SK-N-SH treated with all-trans-retinoic acid at 6 μM for 48 hours (cell line): ENCODE measurements around the gene RAB23.

Experiments
- ATAC-seq: fragments of 200-7000 bp; cut with Tn5 transposase; 3 replicates; pipeline ENCODE4 v1.9.1; 2020; ENCODE audit warnings: mild to moderate bottlenecking, moderate library complexity
- ARNTL ChIP-seq: fragments of 450-650 bp; formaldehyde crosslinking; IDR thresholded peaks from 2 replicates; pipeline ENCODE4 v1.5.0; 2020; ENCODE audit warnings: low read depth, mild to moderate bottlenecking, moderate library complexity, borderline replicate concordance
- BACH2 ChIP-seq: fragments of 250-450 bp; sonication (Bioruptor Pico); IDR thresholded peaks from 2 replicates; pipeline ENCODE4 v1.9.0; 2021; ENCODE audit warnings: mild to moderate bottlenecking, borderline replicate concordance
- CSDC2 ChIP-seq: fragments of 250-450 bp; sonication (Bioruptor Pico); IDR thresholded peaks from 2 replicates; pipeline ENCODE4 v1.5.0; 2020; ENCODE audit warnings: mild to moderate bottlenecking, moderate library complexity
- CSRNP3 ChIP-seq: fragments of 250-450 bp; sonication (Bioruptor Pico); IDR thresholded peaks from 2 replicates; pipeline ENCODE4 v1.5.1; 2021; ENCODE audit warnings: mild to moderate bottlenecking, moderate library complexity
- ESRRG ChIP-seq: fragments of 250-450 bp; sonication (Bioruptor Pico); IDR thresholded peaks from 2 replicates; pipeline ENCODE4 v1.6.1; 2021; ENCODE audit warnings: mild to moderate bottlenecking
- GLIS3 ChIP-seq: fragments of 250-450 bp; sonication (Bioruptor Pico); IDR thresholded peaks from 2 replicates; pipeline ENCODE4 v1.5.0; 2020; ENCODE audit warnings: mild to moderate bottlenecking, moderate library complexity
- ISL1 ChIP-seq: fragments of 250-450 bp; sonication (Bioruptor Pico); IDR thresholded peaks from 2 replicates; pipeline ENCODE4 v2.1.2; 2022; ENCODE audit warnings: mild to moderate bottlenecking, moderate library complexity
- OSR1 ChIP-seq: fragments of 250-450 bp; sonication (Bioruptor Pico); IDR thresholded peaks from 2 replicates; pipeline ENCODE4 v1.8.0; 2022; ENCODE audit warnings: moderate library complexity, mild to moderate bottlenecking, inconsistent platforms
- PATZ1 ChIP-seq: fragments of 250-450 bp; sonication (Bioruptor Pico); IDR thresholded peaks from 2 replicates; pipeline ENCODE4 v1.8.0; 2020; ENCODE audit warnings: mild to moderate bottlenecking, moderate library complexity, borderline replicate concordance
- PPARA ChIP-seq: fragments of 250-450 bp; sonication (Bioruptor Pico); IDR thresholded peaks from 2 replicates; pipeline ENCODE4 v1.5.0; 2020; ENCODE audit warnings: mild to moderate bottlenecking, borderline replicate concordance
- RARB ChIP-seq: fragments of 250-450 bp; sonication (Bioruptor Pico); IDR thresholded peaks from 2 replicates; pipeline ENCODE4 v1.8.0; 2021; ENCODE audit warnings: mild to moderate bottlenecking, moderate library complexity
- SNAI2 ChIP-seq: fragments of 250-450 bp; sonication (Bioruptor Pico); IDR thresholded peaks from 2 replicates; pipeline ENCODE4 v1.5.0; 2020; ENCODE audit warnings: mild to moderate bottlenecking, moderate library complexity
- TCF4 ChIP-seq: fragments of 250-450 bp; sonication (Bioruptor Pico); IDR thresholded peaks from 2 replicates; pipeline ENCODE4 v1.8.0; 2021; ENCODE audit warnings: mild to moderate bottlenecking, moderate library complexity, borderline replicate concordance
- TOX ChIP-seq: fragments of 250-450 bp; sonication (Bioruptor Pico); IDR thresholded peaks from 2 replicates; pipeline ENCODE4 v1.8.0; 2021; ENCODE audit warnings: mild to moderate bottlenecking, moderate library complexity, borderline replicate concordance
- ZC3H10 ChIP-seq: fragments of 250-450 bp; sonication (Bioruptor Pico); IDR thresholded peaks from 2 replicates; pipeline ENCODE4 v1.5.1; 2021; ENCODE audit warnings: mild to moderate bottlenecking, moderate library complexity
- ZFP3 ChIP-seq: fragments of 250-450 bp; sonication (Bioruptor Pico); IDR thresholded peaks from 2 replicates; pipeline ENCODE4 v1.5.0; 2020; ENCODE audit warnings: mild to moderate bottlenecking, moderate library complexity
- ZFP30 ChIP-seq: fragments of 450-650 bp; formaldehyde crosslinking; IDR thresholded peaks from 2 replicates; pipeline ENCODE4 v1.5.0; 2022; ENCODE audit warnings: mild to moderate bottlenecking, moderate library complexity
- ZNF565 ChIP-seq: fragments of 450-650 bp; formaldehyde crosslinking; conservative IDR thresholded peaks from 2 replicates; pipeline ENCODE4 v1.5.0; 2020; ENCODE audit warnings: low read depth, mild to moderate bottlenecking, moderate library complexity
- ZNF70 ChIP-seq: fragments of 450-650 bp; formaldehyde crosslinking; IDR thresholded peaks from 2 replicates; pipeline ENCODE4 v1.5.0; 2020; ENCODE audit warnings: mild to moderate bottlenecking, moderate library complexity
- ZNF8 ChIP-seq: fragments of 450-650 bp; formaldehyde crosslinking; IDR thresholded peaks from 2 replicates; pipeline ENCODE4 v1.5.0; 2020; ENCODE audit warnings: mild to moderate bottlenecking, moderate library complexity
- TF ChIP-seq, protein P1 (sequence below): fragments of 250-450 bp; sonication (Bioruptor Pico); IDR thresholded peaks from 2 replicates; pipeline ENCODE4 v1.5.0; 2020; ENCODE audit warnings: mild to moderate bottlenecking, moderate library complexity
- TF ChIP-seq, protein P2 (sequence below): fragments of 250-450 bp; sonication (Bioruptor Pico); IDR thresholded peaks from 2 replicates; pipeline ENCODE4 v1.5.1; 2020; ENCODE audit warnings: low read depth, mild to moderate bottlenecking, moderate library complexity
- TF ChIP-seq, protein P3 (sequence below): fragments of 250-450 bp; sonication (Bioruptor Pico); IDR thresholded peaks from 2 replicates; pipeline ENCODE4 v1.8.0; 2021; ENCODE audit warnings: low read depth, mild to moderate bottlenecking, moderate library complexity, borderline replicate concordance

RAB23 gene

GRCh38 chr6:57142178-57142525, 80.0 kb downstream of the RAB23 start:
- ATAC-seq = no peak
- TF ChIP-seq RARB (CRISPR knock-in tag) = no peak
- TF ChIP-seq PPARA (CRISPR knock-in tag) = no peak
- TF ChIP-seq, protein P1, sequence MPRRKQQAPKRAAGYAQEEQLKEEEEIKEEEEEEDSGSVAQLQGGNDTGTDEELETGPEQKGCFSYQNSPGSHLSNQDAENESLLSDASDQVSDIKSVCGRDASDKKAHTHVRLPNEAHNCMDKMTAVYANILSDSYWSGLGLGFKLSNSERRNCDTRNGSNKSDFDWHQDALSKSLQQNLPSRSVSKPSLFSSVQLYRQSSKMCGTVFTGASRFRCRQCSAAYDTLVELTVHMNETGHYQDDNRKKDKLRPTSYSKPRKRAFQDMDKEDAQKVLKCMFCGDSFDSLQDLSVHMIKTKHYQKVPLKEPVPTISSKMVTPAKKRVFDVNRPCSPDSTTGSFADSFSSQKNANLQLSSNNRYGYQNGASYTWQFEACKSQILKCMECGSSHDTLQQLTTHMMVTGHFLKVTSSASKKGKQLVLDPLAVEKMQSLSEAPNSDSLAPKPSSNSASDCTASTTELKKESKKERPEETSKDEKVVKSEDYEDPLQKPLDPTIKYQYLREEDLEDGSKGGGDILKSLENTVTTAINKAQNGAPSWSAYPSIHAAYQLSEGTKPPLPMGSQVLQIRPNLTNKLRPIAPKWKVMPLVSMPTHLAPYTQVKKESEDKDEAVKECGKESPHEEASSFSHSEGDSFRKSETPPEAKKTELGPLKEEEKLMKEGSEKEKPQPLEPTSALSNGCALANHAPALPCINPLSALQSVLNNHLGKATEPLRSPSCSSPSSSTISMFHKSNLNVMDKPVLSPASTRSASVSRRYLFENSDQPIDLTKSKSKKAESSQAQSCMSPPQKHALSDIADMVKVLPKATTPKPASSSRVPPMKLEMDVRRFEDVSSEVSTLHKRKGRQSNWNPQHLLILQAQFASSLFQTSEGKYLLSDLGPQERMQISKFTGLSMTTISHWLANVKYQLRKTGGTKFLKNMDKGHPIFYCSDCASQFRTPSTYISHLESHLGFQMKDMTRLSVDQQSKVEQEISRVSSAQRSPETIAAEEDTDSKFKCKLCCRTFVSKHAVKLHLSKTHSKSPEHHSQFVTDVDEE (CRISPR knock-in tag) = no peak
- no peak for TF ChIP-seq ZFP30
- no peak for TF ChIP-seq ARNTL (CRISPR knock-in tag)
- no peak for TF ChIP-seq PATZ1 (CRISPR knock-in tag)
- TF ChIP-seq GLIS3 (CRISPR knock-in tag) = no peak
- TF ChIP-seq SNAI2 = no peak
- no peak for TF ChIP-seq ZFP3 (CRISPR knock-in tag)
- no peak for TF ChIP-seq OSR1 (CRISPR knock-in tag)
- TF ChIP-seq, protein P2, sequence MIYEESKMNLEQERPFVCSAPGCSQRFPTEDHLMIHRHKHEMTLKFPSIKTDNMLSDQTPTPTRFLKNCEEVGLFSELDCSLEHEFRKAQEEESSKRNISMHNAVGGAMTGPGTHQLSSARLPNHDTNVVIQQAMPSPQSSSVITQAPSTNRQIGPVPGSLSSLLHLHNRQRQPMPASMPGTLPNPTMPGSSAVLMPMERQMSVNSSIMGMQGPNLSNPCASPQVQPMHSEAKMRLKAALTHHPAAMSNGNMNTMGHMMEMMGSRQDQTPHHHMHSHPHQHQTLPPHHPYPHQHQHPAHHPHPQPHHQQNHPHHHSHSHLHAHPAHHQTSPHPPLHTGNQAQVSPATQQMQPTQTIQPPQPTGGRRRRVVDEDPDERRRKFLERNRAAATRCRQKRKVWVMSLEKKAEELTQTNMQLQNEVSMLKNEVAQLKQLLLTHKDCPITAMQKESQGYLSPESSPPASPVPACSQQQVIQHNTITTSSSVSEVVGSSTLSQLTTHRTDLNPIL (CRISPR knock-in tag) = no peak
- no peak for TF ChIP-seq ESRRG (CRISPR knock-in tag)
- TF ChIP-seq ISL1 (CRISPR knock-in tag) = no peak
- TF ChIP-seq CSDC2 (CRISPR knock-in tag) = no peak
- TF ChIP-seq ZNF565 (CRISPR knock-in tag) = no peak
- no peak for TF ChIP-seq BACH2 (CRISPR knock-in tag)
- no peak for TF ChIP-seq CSRNP3 (CRISPR knock-in tag)

DNA sequence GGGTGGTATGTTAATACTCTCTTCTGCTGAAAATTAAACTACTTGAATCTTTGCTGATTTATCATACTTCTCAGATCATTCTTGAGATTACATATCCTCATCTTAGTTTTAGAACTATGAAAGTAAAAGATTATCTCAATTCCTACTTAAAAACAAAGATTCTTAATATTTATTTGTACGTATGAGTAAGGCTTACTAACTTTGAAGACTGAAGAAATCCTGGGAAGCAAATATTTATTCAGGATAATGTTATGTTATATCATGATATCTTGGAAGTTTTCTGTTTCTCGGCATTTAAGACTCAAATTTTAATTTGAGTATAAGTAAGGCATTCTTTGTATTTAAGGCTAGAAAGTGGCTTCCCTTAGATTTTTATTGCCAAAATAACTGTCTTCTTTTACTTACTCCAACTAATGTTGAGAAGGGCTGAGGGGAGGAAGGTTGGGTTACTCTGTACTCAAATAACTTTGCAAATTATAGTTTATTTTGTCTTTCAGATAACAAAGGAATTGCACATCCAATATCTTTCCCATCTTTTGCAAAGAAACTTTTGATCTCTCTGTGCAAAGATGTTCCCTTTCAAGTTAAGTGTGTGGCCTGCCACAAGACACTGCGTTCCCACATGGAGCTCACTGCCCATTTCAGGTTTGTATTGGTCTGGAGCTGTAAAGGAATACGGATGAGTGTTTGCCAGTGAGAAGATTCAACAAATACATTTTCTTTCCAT, 80.5 kb downstream of the RAB23 start:
- no peak for ATAC-seq
- no peak for TF ChIP-seq CSDC2 (CRISPR knock-in tag)
- no peak for TF ChIP-seq SNAI2
- no peak for TF ChIP-seq ESRRG (CRISPR knock-in tag)
- TF ChIP-seq, protein P2 (CRISPR knock-in tag) = no peak
- TF ChIP-seq ZNF8 (CRISPR knock-in tag) = no peak
- TF ChIP-seq TOX (CRISPR knock-in tag) = no peak
- no peak for TF ChIP-seq ZC3H10 (CRISPR knock-in tag)
- no peak for TF ChIP-seq TCF4 (CRISPR knock-in tag)
- no peak for TF ChIP-seq ZNF70 (CRISPR knock-in tag)
- TF ChIP-seq, protein P3, sequence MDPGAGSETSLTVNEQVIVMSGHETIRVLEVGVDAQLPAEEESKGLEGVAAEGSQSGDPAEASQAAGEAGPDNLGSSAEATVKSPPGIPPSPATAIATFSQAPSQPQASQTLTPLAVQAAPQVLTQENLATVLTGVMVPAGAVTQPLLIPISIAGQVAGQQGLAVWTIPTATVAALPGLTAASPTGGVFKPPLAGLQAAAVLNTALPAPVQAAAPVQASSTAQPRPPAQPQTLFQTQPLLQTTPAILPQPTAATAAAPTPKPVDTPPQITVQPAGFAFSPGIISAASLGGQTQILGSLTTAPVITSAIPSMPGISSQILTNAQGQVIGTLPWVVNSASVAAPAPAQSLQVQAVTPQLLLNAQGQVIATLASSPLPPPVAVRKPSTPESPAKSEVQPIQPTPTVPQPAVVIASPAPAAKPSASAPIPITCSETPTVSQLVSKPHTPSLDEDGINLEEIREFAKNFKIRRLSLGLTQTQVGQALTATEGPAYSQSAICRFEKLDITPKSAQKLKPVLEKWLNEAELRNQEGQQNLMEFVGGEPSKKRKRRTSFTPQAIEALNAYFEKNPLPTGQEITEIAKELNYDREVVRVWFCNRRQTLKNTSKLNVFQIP = no peak
- no peak for TF ChIP-seq ISL1 (CRISPR knock-in tag)
- TF ChIP-seq PPARA (CRISPR knock-in tag) = no peak
- TF ChIP-seq PATZ1 (CRISPR knock-in tag) = no peak
- no peak for TF ChIP-seq BACH2 (CRISPR knock-in tag)
- no peak for TF ChIP-seq OSR1 (CRISPR knock-in tag)
- no peak for TF ChIP-seq GLIS3 (CRISPR knock-in tag)
- TF ChIP-seq ZFP30 = no peak
- TF ChIP-seq, protein P1 (CRISPR knock-in tag) = no peak
